ENCODE results near the gene ZNF428. TPM values are rescaled to one million over a fixed set of nuclear protein-coding genes. Genes with fewer than 3 reads are reported as not detected.

Gene ZNF428
- total RNA-seq, 2 donors from 2014 or later: 51.7 to 108 TPM

DNA sequence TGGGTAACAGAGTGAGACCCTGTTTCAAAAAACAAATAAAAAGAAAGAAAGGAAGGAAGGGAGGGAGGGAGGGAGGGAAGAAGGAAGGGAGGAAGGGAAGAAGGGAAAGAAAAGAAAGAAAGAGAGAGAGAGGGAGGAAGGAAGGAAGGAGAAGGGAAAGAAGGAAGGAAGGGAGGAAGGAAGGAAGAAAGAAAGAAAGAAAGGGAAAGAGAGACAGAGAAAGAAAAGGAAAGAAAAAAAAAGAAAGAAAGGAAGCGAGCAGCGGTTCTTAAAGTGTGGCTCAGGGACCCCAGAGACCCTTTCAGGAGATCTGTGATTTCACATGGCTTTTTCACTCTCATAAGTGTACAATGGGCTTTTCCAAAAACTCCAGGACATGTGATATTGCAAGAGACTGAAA, 30.1 kb upstream of the ZNF428 start:
- no peaks in the 10 kb centered on the region for H3K36me3 ChIP-seq
- intact Hi-C loops (cut with DNase I): no loop called here
- DNase-seq (ENCODE audit: low spot score): no peak
- H3K4me3 ChIP-seq: no peak overlapping the region
- H3K9me3 ChIP-seq: no peaks in the 10 kb centered on the region
- WGBS: 89% methylated on average over 2 of the region's 2 CpGs
- no peak overlapping the region for H3K27ac ChIP-seq
- H3K27me3 ChIP-seq (replicated peaks; ENCODE audit: insufficient read depth): no peaks in the 10 kb centered on the region
- TF ChIP-seq CTCF (IDR thresholded peaks at IDR 0.05) (no peak), POLR2A (IDR thresholded peaks at IDR 0.05) (no peak), POLR2AphosphoS5 (IDR thresholded peaks at IDR 0.05) (no peak)
- no peaks in the 10 kb centered on the region for H3K4me1 ChIP-seq (replicated peaks)

DNA sequence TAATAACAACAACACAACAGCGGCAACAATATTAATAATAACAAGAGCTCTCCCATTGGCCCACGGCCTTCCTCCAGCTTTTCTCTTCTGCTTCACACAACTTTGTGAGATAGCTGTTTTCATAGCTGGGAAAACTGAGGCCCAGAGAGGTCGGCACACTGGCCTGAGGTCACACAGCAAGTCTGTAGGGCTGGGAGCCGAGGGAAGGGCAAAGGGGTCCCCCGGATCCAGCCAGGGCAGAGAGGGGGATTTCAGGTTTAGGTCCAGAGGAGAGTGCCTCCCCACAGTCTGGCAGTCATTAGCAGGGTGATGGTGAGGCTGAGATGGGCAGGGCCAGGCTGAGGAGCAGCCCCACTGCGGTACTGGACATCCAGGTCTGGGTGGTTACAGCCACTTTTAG, 29.2 kb upstream of the ZNF428 start:
- Histone ChIP-seq H3K4me1 (replicated peaks) (no peaks in the 10 kb centered on the region), H3K36me3 (no peaks in the 10 kb centered on the region), H3K4me3 (no peak overlapping the region), H3K9me3 (no peaks in the 10 kb centered on the region), H3K27me3 (replicated peaks; ENCODE audit: insufficient read depth) (no peaks in the 10 kb centered on the region), H3K27ac (no peak overlapping the region)
- no peak for DNase-seq (ENCODE audit: low spot score)
- TF ChIP-seq CTCF (IDR thresholded peaks at IDR 0.05) (no peak), POLR2AphosphoS5 (IDR thresholded peaks at IDR 0.05) (no peak), POLR2A (IDR thresholded peaks at IDR 0.05) (no peak)
- 91% methylated on average over 6 of the region's 6 CpGs for WGBS
- intact Hi-C loops (cut with DNase I): no loop called here

- no peak for DNase-seq (ENCODE audit: low spot score)
- H3K27me3 ChIP-seq (replicated peaks; ENCODE audit: insufficient read depth): no peaks in the 10 kb centered on the region
- H3K36me3 ChIP-seq: no peaks in the 10 kb centered on the region
- 85% methylated on average over 13 of the region's 13 CpGs for whole genome bisulfite sequencing
- peaks cover 3% of the 10 kb centered on the region for H3K4me1 ChIP-seq (replicated peaks)
- H3K9me3 ChIP-seq: no peaks in the 10 kb centered on the region
- TF ChIP-seq POLR2A (IDR thresholded peaks at IDR 0.05) (no peak), CTCF (IDR thresholded peaks at IDR 0.05) (no peak), POLR2AphosphoS5 (IDR thresholded peaks at IDR 0.05) (no peak)
- no peak overlapping the region for H3K27ac ChIP-seq
- intact Hi-C loops (cut with DNase I): no loop called here
- H3K4me3 ChIP-seq: no peak overlapping the region
Observed at GRCh38 chr19:43644181-43644580, 24.8 kb upstream of the ZNF428 start.

- Histone ChIP-seq H3K4me1 (replicated peaks) (peaks cover 3% of the 10 kb centered on the region), H3K4me3 (no peak overlapping the region), H3K27me3 (replicated peaks; ENCODE audit: insufficient read depth) (no peaks in the 10 kb centered on the region), H3K36me3 (no peaks in the 10 kb centered on the region), H3K9me3 (no peaks in the 10 kb centered on the region), H3K27ac (no peak overlapping the region)
- DNase-seq (ENCODE audit: low spot score): no peak
- 22% methylated on average over 3 of the region's 3 CpGs for WGBS
- intact Hi-C loops (cut with DNase I): no loop called here
- TF ChIP-seq CTCF (IDR thresholded peaks at IDR 0.05): no peak
- TF ChIP-seq POLR2A (IDR thresholded peaks at IDR 0.05): no peak
- no peak for TF ChIP-seq POLR2AphosphoS5 (IDR thresholded peaks at IDR 0.05)
Observed at GRCh38 chr19:43643326-43643725, 23.9 kb upstream of the ZNF428 start.

- TF ChIP-seq POLR2AphosphoS5 (IDR thresholded peaks at IDR 0.05) (no peak), POLR2A (IDR thresholded peaks at IDR 0.05) (no peak), CTCF (IDR thresholded peaks at IDR 0.05) (no peak)
- no peaks in the 10 kb centered on the region for H3K36me3 ChIP-seq
- 93% methylated on average over 4 of the region's 4 CpGs for WGBS
- intact Hi-C loops (cut with DNase I): no loop called here
- no peak for DNase-seq (ENCODE audit: low spot score)
- no peak overlapping the region for H3K27ac ChIP-seq
- no peaks in the 10 kb centered on the region for H3K9me3 ChIP-seq
- H3K4me1 ChIP-seq (replicated peaks): peaks cover 3% of the 10 kb centered on the region
- H3K4me3 ChIP-seq: no peak overlapping the region
- H3K27me3 ChIP-seq (replicated peaks; ENCODE audit: insufficient read depth): no peaks in the 10 kb centered on the region
Observed at GRCh38 chr19:43642531-43642930, 23.1 kb upstream of the ZNF428 start.

Measured in prostate gland (tissue), 2 donors.